Esophagus squamous epithelium (tissue), 4 donors: ENCODE measurements around the gene CDHR2.

Experiments used
- POLR2A ChIP-seq, 4 donors: fragments of 450-650 bp; IDR thresholded peaks; one replicate each; pipeline ENCODE4 v1.6.1; 2017; ENCODE audit warnings: antibody characterized with exemption in 4 of 4, mild to moderate bottlenecking in 4 of 4, moderate library complexity in 3 of 4
- TF ChIP-seq, protein P1 (sequence below), 6 experiments: fragments of 450-650 bp in 4 of 6; fragments of 200-600 bp in 2 of 6; sonication (generic) in 2 of 6; IDR thresholded peaks; one replicate each; pipeline ENCODE4 v1.5.1; 2016 to 2019; ENCODE audit warnings: antibody characterized with exemption in 6 of 6, mild to moderate bottlenecking in 4 of 6, moderate library complexity in 4 of 6

DNA sequence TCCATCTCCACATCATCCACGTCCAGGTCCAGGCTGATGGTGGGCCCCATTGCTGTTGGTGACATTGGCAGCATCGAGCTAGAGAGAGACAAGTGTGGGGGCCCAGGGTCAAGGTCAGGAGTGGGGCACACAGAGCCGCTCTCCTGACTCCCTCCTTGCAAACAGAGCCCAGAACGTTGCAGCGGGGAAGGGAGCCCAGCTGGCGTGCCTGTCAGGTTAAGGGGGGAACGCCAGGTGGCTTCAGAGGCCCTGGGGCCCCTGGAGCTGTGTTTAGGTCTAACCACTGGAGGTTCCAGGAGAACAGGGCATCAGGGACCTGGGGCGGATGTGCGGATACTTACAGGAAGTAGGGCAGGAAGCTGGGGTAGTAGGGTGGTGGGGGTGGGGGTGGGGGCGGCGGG is 19.4 kb upstream of the CDHR2 start:
- TF ChIP-seq, protein P1, sequence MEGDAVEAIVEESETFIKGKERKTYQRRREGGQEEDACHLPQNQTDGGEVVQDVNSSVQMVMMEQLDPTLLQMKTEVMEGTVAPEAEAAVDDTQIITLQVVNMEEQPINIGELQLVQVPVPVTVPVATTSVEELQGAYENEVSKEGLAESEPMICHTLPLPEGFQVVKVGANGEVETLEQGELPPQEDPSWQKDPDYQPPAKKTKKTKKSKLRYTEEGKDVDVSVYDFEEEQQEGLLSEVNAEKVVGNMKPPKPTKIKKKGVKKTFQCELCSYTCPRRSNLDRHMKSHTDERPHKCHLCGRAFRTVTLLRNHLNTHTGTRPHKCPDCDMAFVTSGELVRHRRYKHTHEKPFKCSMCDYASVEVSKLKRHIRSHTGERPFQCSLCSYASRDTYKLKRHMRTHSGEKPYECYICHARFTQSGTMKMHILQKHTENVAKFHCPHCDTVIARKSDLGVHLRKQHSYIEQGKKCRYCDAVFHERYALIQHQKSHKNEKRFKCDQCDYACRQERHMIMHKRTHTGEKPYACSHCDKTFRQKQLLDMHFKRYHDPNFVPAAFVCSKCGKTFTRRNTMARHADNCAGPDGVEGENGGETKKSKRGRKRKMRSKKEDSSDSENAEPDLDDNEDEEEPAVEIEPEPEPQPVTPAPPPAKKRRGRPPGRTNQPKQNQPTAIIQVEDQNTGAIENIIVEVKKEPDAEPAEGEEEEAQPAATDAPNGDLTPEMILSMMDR (IDR thresholded peaks at IDR 0.05): no peak
- TF ChIP-seq POLR2A (IDR thresholded peaks at IDR 0.05): no peak
